Parathyroid adenoma (tissue), 2 donors: Measurements from ENCODE around the gene FBXO46.

ENCODE experiments used
- H2AFZ ChIP-seq: fragments of 300-600 bp; sonication (generic); one replicate; pipeline ENCODE4 v1.7.0; 2017; ENCODE audit warnings: antibody characterized with exemption, mild to moderate bottlenecking
- H3K27ac ChIP-seq: fragments of 300-600 bp; sonication (generic); one replicate; pipeline ENCODE4 v1.7.0; 2017
- H3K27me3 ChIP-seq: fragments of 300-600 bp; sonication (generic); one replicate; pipeline ENCODE4 v1.7.0; 2017; ENCODE audit warnings: low read length; ENCODE audit not compliant: control insufficient read depth, insufficient read depth
- H3K36me3 ChIP-seq: fragments of 300-600 bp; sonication (generic); one replicate; pipeline ENCODE4 v1.7.0; 2017; ENCODE audit warnings: low read length; ENCODE audit not compliant: control insufficient read depth, insufficient read depth
- H3K4me1 ChIP-seq: fragments of 300-600 bp; sonication (generic); one replicate; pipeline ENCODE4 v1.7.0; 2017; ENCODE audit warnings: control low read depth
- H3K4me2 ChIP-seq: fragments of 300-600 bp; sonication (generic); one replicate; pipeline ENCODE4 v1.7.0; 2017; ENCODE audit warnings: low read length
- H3K4me3 ChIP-seq: fragments of 300-600 bp; sonication (generic); one replicate; pipeline ENCODE4 v1.7.0; 2017; ENCODE audit warnings: low read depth, low read length
- H3K79me2 ChIP-seq: fragments of 300-600 bp; sonication (generic); one replicate; pipeline ENCODE4 v1.7.0; 2017; ENCODE audit warnings: control low read depth
- H3K9ac ChIP-seq: fragments of 300-600 bp; sonication (generic); one replicate; pipeline ENCODE4 v1.7.0; 2017; ENCODE audit warnings: mild to moderate bottlenecking
- H3K9me3 ChIP-seq: fragments of 300-600 bp; sonication (generic); one replicate; pipeline ENCODE4 v1.7.0; 2017; ENCODE audit warnings: low read length; ENCODE audit not compliant: control insufficient read depth
- TF ChIP-seq, protein P1 (sequence below): fragments of 300-600 bp; sonication (generic); IDR thresholded peaks from one replicate; pipeline ENCODE4 v1.7.0; 2017; ENCODE audit warnings: antibody characterized with exemption, mild to moderate bottlenecking
- donor health status: primary hyperparathyroidism.

Gene FBXO46

DNA sequence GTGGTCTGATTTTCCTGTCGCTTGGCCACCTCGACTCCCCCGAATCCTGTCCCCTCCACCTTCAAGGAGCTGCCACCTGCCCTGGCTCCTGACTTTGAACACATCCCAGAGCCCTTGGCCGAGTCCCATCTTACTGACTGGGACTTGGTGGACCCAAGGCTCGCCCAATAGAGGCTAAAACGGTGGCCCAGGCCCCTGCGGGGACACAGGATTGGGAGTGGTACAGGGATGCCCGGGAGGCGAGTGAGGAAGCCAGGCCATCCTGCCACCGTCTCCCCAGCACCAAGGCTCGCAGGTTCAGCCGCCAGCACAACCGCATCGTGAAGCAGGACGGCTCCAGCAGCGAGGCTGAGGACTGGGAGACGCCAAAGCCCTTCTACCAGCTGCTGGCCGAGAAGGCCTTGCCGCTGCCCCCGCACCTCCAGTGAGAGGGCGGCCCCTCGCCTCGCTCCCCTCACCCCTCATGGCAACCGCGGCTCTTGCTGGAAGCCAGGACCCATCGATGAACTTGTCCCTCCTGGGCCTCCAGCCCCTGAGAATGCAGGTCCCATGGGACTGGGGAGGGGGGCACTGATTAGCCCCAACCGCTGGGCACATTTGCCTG is 33.1 kb upstream of the FBXO46 start:
- Histone ChIP-seq H3K4me3 (no peak overlapping the region), H3K27ac (no peak overlapping the region), H3K36me3 (no peaks in the 10 kb centered on the region)

DNA sequence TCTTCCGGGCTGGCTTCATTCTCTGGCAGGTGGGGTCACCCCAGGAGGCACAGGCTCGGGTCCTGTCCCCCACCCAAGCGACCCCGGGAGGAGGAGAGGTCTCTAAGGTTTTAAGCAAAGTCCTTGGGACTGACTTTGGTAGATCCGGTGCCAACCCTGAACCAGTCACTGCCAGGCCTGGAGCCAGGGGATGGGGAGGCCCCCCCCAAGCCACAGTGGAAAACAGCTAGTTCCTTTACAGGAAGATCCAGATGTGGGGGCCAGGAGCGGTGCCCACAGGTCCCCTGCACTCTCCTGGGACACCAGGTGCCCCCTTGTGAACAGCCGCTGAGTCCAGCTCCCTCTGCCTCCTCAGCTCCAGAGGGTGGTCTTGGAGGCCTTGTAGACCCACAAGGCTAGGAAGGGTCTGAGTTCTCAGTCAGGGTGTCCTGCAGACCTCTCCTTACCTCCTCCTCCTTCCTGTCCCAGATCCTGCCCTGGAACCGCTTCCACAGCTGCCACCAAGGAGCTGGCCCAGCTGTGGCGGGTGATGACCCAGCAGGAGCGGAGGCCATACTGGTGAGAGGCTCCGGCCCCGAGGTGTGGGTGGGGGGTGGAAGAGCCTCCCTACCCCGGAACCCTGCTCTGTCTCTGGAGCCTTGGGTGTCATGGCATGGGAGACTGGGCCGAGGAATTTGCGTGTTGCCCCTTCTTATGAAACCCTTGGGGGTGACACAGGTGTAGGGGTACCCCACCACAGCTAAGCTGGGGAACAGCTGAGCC is 32.4 kb upstream of the FBXO46 start:
- Histone ChIP-seq H3K4me1 (peaks cover 23% of the 10 kb centered on the region), H3K79me2 (peaks cover 16% of the 10 kb centered on the region), H3K36me3 (no peaks in the 10 kb centered on the region), H3K9me3 (no peaks in the 10 kb centered on the region), H3K27ac (no peak overlapping the region), H3K4me2 (no peak overlapping the region), H2AFZ (no peak overlapping the region), H3K27me3 (no peaks in the 10 kb centered on the region), H3K4me3 (no peak overlapping the region), H3K9ac (no peak overlapping the region)
- TF ChIP-seq, protein P1, sequence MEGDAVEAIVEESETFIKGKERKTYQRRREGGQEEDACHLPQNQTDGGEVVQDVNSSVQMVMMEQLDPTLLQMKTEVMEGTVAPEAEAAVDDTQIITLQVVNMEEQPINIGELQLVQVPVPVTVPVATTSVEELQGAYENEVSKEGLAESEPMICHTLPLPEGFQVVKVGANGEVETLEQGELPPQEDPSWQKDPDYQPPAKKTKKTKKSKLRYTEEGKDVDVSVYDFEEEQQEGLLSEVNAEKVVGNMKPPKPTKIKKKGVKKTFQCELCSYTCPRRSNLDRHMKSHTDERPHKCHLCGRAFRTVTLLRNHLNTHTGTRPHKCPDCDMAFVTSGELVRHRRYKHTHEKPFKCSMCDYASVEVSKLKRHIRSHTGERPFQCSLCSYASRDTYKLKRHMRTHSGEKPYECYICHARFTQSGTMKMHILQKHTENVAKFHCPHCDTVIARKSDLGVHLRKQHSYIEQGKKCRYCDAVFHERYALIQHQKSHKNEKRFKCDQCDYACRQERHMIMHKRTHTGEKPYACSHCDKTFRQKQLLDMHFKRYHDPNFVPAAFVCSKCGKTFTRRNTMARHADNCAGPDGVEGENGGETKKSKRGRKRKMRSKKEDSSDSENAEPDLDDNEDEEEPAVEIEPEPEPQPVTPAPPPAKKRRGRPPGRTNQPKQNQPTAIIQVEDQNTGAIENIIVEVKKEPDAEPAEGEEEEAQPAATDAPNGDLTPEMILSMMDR: no peak

More for the DNA sequence above, 33.1 kb upstream of the FBXO46 start:
- TF ChIP-seq, protein P1: no peak
- H3K9me3 ChIP-seq: no peaks in the 10 kb centered on the region
- peaks cover 23% of the 10 kb centered on the region for H3K4me1 ChIP-seq
- H2AFZ ChIP-seq: no peak overlapping the region
- H3K79me2 ChIP-seq: peaks cover 16% of the 10 kb centered on the region
- no peak overlapping the region for H3K4me2 ChIP-seq
- H3K27me3 ChIP-seq: no peaks in the 10 kb centered on the region
- no peak overlapping the region for H3K9ac ChIP-seq

DNA sequence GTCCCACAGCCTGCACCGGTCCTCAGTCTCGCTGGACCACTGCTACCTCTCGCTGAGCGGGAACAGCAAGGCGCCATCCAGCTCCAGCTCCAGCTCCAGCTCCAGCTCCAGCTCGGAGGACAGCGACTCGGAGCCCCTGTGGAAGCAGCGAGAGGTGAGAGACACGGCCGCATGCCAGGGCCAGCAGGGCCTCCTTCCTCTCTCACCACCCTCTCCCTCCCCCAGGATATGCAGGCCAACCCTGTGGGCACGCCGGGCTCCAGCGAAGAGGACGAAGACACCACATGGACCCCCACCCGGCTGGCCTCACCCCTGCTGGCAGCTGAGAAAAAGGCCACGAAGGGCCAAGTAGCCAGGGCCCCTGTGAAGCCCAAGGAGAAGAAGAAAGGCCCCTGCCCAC is 31.0 kb upstream of the FBXO46 start:
- Histone ChIP-seq H3K4me3 (no peak overlapping the region), H3K27ac (no peak overlapping the region), H3K9me3 (no peaks in the 10 kb centered on the region), H3K9ac (no peak overlapping the region), H2AFZ (no peak overlapping the region), H3K79me2 (peaks cover 16% of the 10 kb centered on the region), H3K4me2 (no peak overlapping the region), H3K4me1 (peaks cover 22% of the 10 kb centered on the region), H3K36me3 (no peaks in the 10 kb centered on the region), H3K27me3 (no peaks in the 10 kb centered on the region)
- TF ChIP-seq, protein P1: no peak

DNA sequence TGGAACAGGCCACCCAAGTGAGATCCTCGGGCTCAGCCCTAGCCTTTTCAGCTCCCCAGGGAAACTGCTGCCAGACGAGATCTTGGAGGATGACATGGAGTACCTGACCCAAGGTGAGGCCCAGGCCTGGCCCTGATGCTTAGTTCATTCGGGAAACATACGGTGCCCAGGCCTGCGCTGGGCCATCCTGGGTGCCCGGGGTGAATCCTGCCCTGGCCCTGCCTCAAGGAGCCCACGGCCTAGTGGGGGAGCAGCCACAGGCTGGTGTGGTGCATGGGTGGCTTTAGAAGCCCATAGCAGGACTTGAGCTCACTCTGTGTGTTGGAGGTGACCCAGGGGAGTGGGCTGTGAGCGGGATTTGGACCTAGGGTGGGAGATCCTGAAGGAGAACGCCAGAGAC is 28.2 kb upstream of the FBXO46 start:
- Histone ChIP-seq H3K27me3 (no peaks in the 10 kb centered on the region), H3K9me3 (no peaks in the 10 kb centered on the region), H3K4me1 (peaks cover 2% of the 10 kb centered on the region), H2AFZ (no peak overlapping the region), H3K36me3 (no peaks in the 10 kb centered on the region), H3K79me2 (no peaks in the 10 kb centered on the region), H3K4me3 (no peak overlapping the region), H3K4me2 (no peak overlapping the region), H3K9ac (no peak overlapping the region), H3K27ac (no peak overlapping the region)
- TF ChIP-seq, protein P1: no peak
